ENCODE results near the gene BRICD5.

Gene BRICD5

DNA sequence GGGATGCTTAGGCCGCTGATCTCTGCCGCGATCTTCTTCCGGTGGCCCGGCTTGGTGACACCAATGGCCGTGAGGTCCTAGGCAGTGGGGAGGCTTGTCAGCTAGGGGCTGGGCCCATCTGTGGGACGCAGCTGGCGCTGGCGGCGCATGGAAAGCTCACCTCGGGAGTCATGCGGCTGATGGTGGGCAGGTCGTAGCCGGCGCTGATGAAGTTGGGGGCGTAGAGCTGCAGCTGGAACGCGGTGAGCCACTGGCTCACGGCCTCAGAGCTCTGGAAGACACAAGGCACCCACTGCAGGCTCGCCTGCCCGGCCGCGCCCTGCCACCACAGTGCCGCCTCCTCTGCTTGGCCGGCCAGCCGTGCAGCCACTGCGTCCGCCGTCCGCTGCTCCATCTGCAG is 27.0 kb downstream of the BRICD5 start:
- no peak overlapping the region for H3K4me2 ChIP-seq (ENCODE audit: low read length)
- H3K27me3 ChIP-seq (ENCODE audit: control insufficient read depth, insufficient read depth, low read length) = no peaks in the 10 kb centered on the region
- no peaks in the 10 kb centered on the region for H3K9me3 ChIP-seq (ENCODE audit: control insufficient read depth, low read length)
- no peak overlapping the region for H3K9ac ChIP-seq
- no peak overlapping the region for H2AFZ ChIP-seq
- TF ChIP-seq CTCF (IDR thresholded peaks at IDR 0.05) = no peak
- no peaks in the 10 kb centered on the region for H3K4me1 ChIP-seq
- no peaks in the 10 kb centered on the region for H3K79me2 ChIP-seq
- H3K4me3 ChIP-seq (ENCODE audit: low read depth, low read length) = no peak overlapping the region
- H3K36me3 ChIP-seq (ENCODE audit: control insufficient read depth, insufficient read depth, low read length) = no peaks in the 10 kb centered on the region
- H3K27ac ChIP-seq = no peak overlapping the region

DNA sequence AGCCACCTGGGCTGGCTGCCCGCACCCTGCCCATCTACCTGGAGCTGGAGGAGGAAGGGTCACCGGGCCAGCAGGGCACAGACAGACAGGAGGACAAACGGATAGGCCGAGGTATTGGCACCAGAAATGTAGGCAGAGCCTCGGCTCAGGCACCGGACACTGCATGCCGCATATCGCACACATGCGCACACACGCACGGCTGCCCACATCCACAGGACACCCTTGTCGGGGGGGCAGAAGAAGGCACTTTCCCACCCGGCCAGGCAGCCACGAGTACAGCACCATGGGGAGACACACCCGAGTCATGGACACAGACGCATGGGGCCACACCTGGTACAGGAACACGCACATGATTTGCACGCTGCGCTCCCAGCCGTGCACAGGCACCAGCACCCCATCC is 28.7 kb downstream of the BRICD5 start:
- Histone ChIP-seq H3K4me2 (ENCODE audit: low read length) (no peak overlapping the region), H3K9me3 (ENCODE audit: control insufficient read depth, low read length) (no peaks in the 10 kb centered on the region), H3K36me3 (ENCODE audit: control insufficient read depth, insufficient read depth, low read length) (no peaks in the 10 kb centered on the region), H3K27me3 (ENCODE audit: control insufficient read depth, insufficient read depth, low read length) (no peaks in the 10 kb centered on the region), H3K9ac (no peak overlapping the region), H3K79me2 (no peaks in the 10 kb centered on the region), H3K4me1 (no peaks in the 10 kb centered on the region), H3K27ac (no peak overlapping the region), H2AFZ (no peak overlapping the region), H3K4me3 (ENCODE audit: low read depth, low read length) (no peak overlapping the region)
- no peak for TF ChIP-seq CTCF (IDR thresholded peaks at IDR 0.05)

DNA sequence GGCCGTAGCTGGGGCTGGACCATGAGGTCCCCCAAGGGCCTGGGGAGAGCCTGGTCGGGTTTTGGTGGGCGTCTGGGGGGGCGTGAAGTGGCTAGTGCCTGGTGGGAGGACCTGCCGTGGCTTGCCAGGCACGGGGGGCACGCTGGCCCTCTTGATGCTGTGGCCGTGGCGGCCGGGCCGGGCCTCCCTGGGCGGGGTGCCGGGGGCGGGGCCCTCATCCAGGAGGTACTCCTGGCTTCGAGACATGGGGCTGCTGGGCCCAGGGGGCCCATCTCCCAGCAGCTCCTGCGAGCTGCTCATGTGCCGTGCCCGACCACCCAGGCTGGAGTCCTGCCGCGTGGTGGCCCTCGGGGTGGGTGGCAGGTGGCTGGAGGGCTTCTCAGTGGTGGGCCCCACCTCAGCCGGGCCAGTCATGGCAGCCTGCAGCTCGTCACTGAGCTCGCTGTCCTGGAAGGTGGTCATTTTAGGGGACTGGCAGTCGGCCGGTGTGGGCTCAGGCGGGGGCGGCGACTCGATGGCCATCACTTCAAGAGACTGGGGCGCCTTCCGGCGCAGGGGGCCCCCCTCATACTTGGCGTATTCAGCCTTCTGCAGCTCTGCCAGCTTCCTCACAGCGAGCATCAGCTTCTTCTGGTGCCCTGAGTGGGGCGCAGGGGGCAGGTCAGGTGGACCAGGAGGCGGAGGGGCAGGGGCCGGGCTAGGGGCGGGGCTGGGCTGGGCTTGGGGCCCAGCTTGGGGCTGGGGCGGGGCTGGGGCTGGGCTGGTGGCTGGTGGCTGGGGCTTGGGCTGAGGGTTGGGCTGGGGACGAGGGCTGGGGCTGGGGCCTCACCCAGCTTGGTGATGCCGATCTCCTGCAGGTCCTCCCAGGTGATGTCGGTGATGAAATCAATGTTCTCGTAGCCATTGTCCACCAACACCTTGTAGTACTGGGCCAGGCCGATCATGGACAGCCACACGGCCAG is 29.4 kb downstream of the BRICD5 start:
- Histone ChIP-seq H3K4me1 (no peaks in the 10 kb centered on the region), H3K4me3 (ENCODE audit: low read depth, low read length) (no peak overlapping the region), H3K4me2 (ENCODE audit: low read length) (no peak overlapping the region), H3K9me3 (ENCODE audit: control insufficient read depth, low read length) (no peaks in the 10 kb centered on the region), H2AFZ (no peak overlapping the region), H3K36me3 (ENCODE audit: control insufficient read depth, insufficient read depth, low read length) (no peaks in the 10 kb centered on the region), H3K27ac (no peak overlapping the region), H3K9ac (no peak overlapping the region), H3K79me2 (no peaks in the 10 kb centered on the region), H3K27me3 (ENCODE audit: control insufficient read depth, insufficient read depth, low read length) (no peaks in the 10 kb centered on the region)
- TF ChIP-seq CTCF (IDR thresholded peaks at IDR 0.05) = no peak

- no peak overlapping the region for H3K4me2 ChIP-seq (ENCODE audit: low read length)
- H3K36me3 ChIP-seq (ENCODE audit: control insufficient read depth, insufficient read depth, low read length) = no peaks in the 10 kb centered on the region
- H3K4me1 ChIP-seq = no peaks in the 10 kb centered on the region
- H2AFZ ChIP-seq = no peak overlapping the region
- H3K27ac ChIP-seq = no peak overlapping the region
- H3K27me3 ChIP-seq (ENCODE audit: control insufficient read depth, insufficient read depth, low read length) = no peaks in the 10 kb centered on the region
- H3K79me2 ChIP-seq = no peaks in the 10 kb centered on the region
- H3K4me3 ChIP-seq (ENCODE audit: low read depth, low read length) = no peak overlapping the region
- no peak overlapping the region for H3K9ac ChIP-seq
- H3K9me3 ChIP-seq (ENCODE audit: control insufficient read depth, low read length) = no peaks in the 10 kb centered on the region
- TF ChIP-seq CTCF (IDR thresholded peaks at IDR 0.05) = no peak
These were observed 30.2 kb downstream of the BRICD5 start for GRCh38 chr16:2180461-2180860.

GRCh38 chr16:2179576-2179975 is 31.1 kb downstream of the BRICD5 start:
- no peaks in the 10 kb centered on the region for H3K27me3 ChIP-seq (ENCODE audit: control insufficient read depth, insufficient read depth, low read length)
- H2AFZ ChIP-seq = no peak overlapping the region
- H3K4me3 ChIP-seq (ENCODE audit: low read depth, low read length) = no peak overlapping the region
- H3K9me3 ChIP-seq (ENCODE audit: control insufficient read depth, low read length) = no peaks in the 10 kb centered on the region
- no peaks in the 10 kb centered on the region for H3K36me3 ChIP-seq (ENCODE audit: control insufficient read depth, insufficient read depth, low read length)
- no peak overlapping the region for H3K4me2 ChIP-seq (ENCODE audit: low read length)
- H3K9ac ChIP-seq = no peak overlapping the region
- no peak for TF ChIP-seq CTCF (IDR thresholded peaks at IDR 0.05)
- H3K79me2 ChIP-seq = no peaks in the 10 kb centered on the region
- H3K4me1 ChIP-seq = no peaks in the 10 kb centered on the region
- H3K27ac ChIP-seq = no peak overlapping the region
